Natural killer cell treated with Interleukin-12 subunit alpha and Interleukin-12 subunit beta and Interleukin-15 and Interleukin-18, amount 100 ng/mL, for 72 hours (primary cell): ENCODE data around the gene COX20. TPM values are rescaled to one million over a fixed set of nuclear protein-coding genes. Genes with fewer than 3 reads are reported as not detected.

ENCODE experiments used
- ATAC-seq, 2 donors: fragments of 150-1000 bp; cut with Tn5 transposase in 1 of 2; sonication (Bioruptor Pico), chemical (Tn5 transposase) in 1 of 2; 2 replicates each; pipeline ENCODE4 v1.10.0; 2021
- DNase-seq: peaks from one replicate; pipeline ENCODE4 v3.0.0; 2022; ENCODE audit warnings: low spot score
- H3K27ac Mint-ChIP-seq, 2 donors: 1 replicate in 1 of 2; 2 replicates in 1 of 2; pipeline ENCODE4 v1.8.0; 2022; ENCODE audit warnings: mixed read lengths in 2 of 2, mild to moderate bottlenecking in 1 of 2, moderate library complexity in 1 of 2
- H3K27me3 Mint-ChIP-seq, 2 donors: 1 replicate in 1 of 2; 2 replicates in 1 of 2; pipeline ENCODE4 v1.8.0; 2022; ENCODE audit warnings: mixed read lengths in 2 of 2
- H3K36me3 Mint-ChIP-seq: one replicate; pipeline ENCODE4 v1.8.0; 2022; ENCODE audit warnings: mixed read lengths
- H3K4me1 Mint-ChIP-seq, 2 donors: 1 replicate in 1 of 2; 2 replicates in 1 of 2; pipeline ENCODE4 v1.8.0; 2022; ENCODE audit warnings: low read depth in 2 of 2, mixed read lengths in 2 of 2, mild to moderate bottlenecking in 1 of 2
- H3K4me3 Mint-ChIP-seq: one replicate; pipeline ENCODE4 v1.8.0; 2022; ENCODE audit warnings: mixed read lengths
- H3K9me3 Mint-ChIP-seq: 2 replicates; pipeline ENCODE4 v1.8.0; 2022; ENCODE audit warnings: mixed read lengths
- total RNA-seq, 2 donors: library from RNA; stranded (reverse); gene quantifications; one replicate each; pipeline ENCODE4 v1.2.3, GENCODE V29; 2022

COX20 gene
- total RNA-seq, 2 donors from 2014 or later: 21.3 to 31.4 TPM

DNA sequence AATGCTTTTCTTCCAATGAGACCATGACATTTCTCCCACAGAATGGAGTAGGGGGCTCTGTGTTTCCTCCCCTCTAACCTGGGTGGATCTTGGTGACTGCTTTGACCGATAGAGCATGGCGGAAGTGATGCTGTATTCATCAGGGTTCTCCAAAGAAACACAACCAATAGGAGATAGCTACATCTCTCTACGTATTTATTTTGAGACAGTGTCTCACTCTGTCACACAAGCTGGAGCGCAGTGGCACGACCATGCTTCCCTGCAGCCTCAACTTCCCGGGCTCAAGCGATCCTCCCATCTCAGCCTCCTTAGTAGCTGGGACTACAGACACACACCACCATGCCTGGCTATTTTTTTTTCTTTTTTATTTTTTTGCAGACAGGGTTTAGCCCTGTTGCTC, 58.4 kb downstream of the COX20 start:
- DNase-seq (no peak), ATAC-seq (no peak)
- Mint-ChIP-seq H3K9me3 (no peaks in the 10 kb centered on the region), H3K27me3 (peaks cover 3 to 8% of the 10 kb centered on the region in 2 donors), H3K27ac (no peak overlapping the region), H3K4me3 (no peak overlapping the region), H3K4me1 (peaks cover 0 to 3% of the 10 kb centered on the region in 2 donors), H3K36me3 (no peaks in the 10 kb centered on the region)

Other genes with a start within 250 kb of the COX20 start
- gene DESI2, start 182.5 kb upstream of the COX20 start, total RNA-seq: 10 to 100 TPM; 26.9 to 31.7 TPM
- gene HNRNPU, start 28.9 kb downstream of the COX20 start, total RNA-seq: 100 to 1,000 TPM; 403 to 475 TPM